ENCODE results near the gene SIGLEC11. TPM values are rescaled to one million over a fixed set of nuclear protein-coding genes. Genes with fewer than 3 reads are reported as not detected.
"Not testable (repeated sequence)": the region's sequence is repeated elsewhere in the genome, so short reads cannot be mapped to it uniquely, and the experiment has no call there.

SIGLEC11 gene
- total RNA-seq, 5 donors from 2014 or later (not counting 1 experiment from before 2014, with no cell fraction given), result 0.09 to 0.23 TPM; not detected in 3

DNA sequence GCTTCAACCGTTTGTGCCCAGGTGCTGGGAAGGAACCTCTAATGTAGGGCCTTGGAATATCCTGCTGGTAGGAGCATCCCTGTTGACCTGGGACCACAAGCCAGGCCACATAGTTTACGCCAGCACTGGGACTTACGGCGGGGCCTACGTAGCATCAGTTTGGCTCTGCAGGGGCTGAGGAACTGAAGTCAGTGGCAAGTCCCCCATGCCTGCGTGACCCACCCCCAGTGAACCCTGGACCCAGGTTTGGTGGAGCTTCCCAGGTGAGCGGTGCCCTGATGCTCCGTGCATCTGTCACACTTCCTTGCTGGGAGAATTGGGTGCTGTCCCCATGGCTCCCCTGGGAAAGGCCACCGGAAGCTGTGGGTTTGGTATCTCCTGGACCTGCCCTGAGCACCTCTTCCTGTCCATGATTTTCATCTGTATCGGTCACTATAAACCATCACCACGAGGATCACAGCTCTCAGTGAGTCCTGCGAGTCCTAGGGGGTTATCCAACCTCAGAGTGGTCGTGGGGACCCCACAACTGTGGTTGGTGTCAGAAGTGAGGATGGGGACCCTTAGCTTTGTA, 9.9 kb downstream of the SIGLEC11 start:
- DNase-seq, result no peak
- Histone ChIP-seq H3K4me3 (ENCODE audit: control insufficient read depth in 1 of 2, extremely low read depth in 1 of 2, low read length in 1 of 2) (no peak overlapping the region), H3K4me1 (ENCODE audit: control insufficient read depth in 1 of 2, extremely low read depth in 1 of 2, insufficient read depth in 2 of 2, low read length in 2 of 2) (no peaks in the 10 kb centered on the region), H3K27ac (ENCODE audit: low read length) (no peak overlapping the region), H3K27me3 (replicated peaks in 1 of 2; ENCODE audit: control insufficient read depth in 2 of 2, extremely low read depth in 1 of 2, insufficient read depth in 2 of 2, low read length in 1 of 2) (peaks cover 0 to 59% of the 10 kb centered on the region in 2 experiments), H3K9me3 (no peaks in the 10 kb centered on the region), H3K36me3 (ENCODE audit: control insufficient read depth in 2 of 2, extremely low read depth in 1 of 2, insufficient read depth in 1 of 2, low read length in 1 of 2) (no peaks in the 10 kb centered on the region)
- POLR2A ChIA-PET, result no interaction called here
- no peak for ATAC-seq (replicated peaks in 1 of 4)
- WGBS (ENCODE audit: insufficient coverage), result 81% methylated on average over 11 of the region's 13 CpGs
- CTCF ChIA-PET, result interaction anchor here in 1 of 2 donors (0.6 kb wide), 2 partner anchors 100 to 1777 kb away, joined by 3 to 5 read pairs; no protein-coding TSS in a partner anchor
- Mint-ChIP-seq H3K27me3 (peaks cover 26 to 28% of the 10 kb centered on the region in 2 donors), H3K4me3 (no peak overlapping the region), H3K4me1 (peaks cover 2 to 6% (median 6%) of the 10 kb centered on the region in 3 donors), H3K9me3 (no peaks in the 10 kb centered on the region), H3K36me3 (no peaks in the 10 kb centered on the region), H3K27ac (no peak overlapping the region)

- WGBS (ENCODE audit: insufficient coverage), result 70% methylated on average over 2 of the region's 5 CpGs
- DNase-seq (no peak), ATAC-seq (replicated peaks in 1 of 4) (no peak)
- Histone ChIP-seq H3K27me3 (replicated peaks in 1 of 2; ENCODE audit: control insufficient read depth in 2 of 2, extremely low read depth in 1 of 2, insufficient read depth in 2 of 2, low read length in 1 of 2) (peaks cover 0 to 59% of the 10 kb centered on the region in 2 experiments), H3K4me1 (ENCODE audit: control insufficient read depth in 1 of 2, extremely low read depth in 1 of 2, insufficient read depth in 2 of 2, low read length in 2 of 2) (no peaks in the 10 kb centered on the region), H3K36me3 (ENCODE audit: control insufficient read depth in 2 of 2, extremely low read depth in 1 of 2, insufficient read depth in 1 of 2, low read length in 1 of 2) (no peaks in the 10 kb centered on the region), H3K27ac (ENCODE audit: low read length) (no peak overlapping the region), H3K9me3 (no peaks in the 10 kb centered on the region), H3K4me3 (ENCODE audit: control insufficient read depth in 1 of 2, extremely low read depth in 1 of 2, low read length in 1 of 2) (no peak overlapping the region)
- ChIA-PET CTCF (interaction anchor here in 1 of 2 donors (0.6 kb wide), 2 partner anchors 101 to 1777 kb away, joined by 3 to 5 read pairs; no protein-coding TSS in a partner anchor), POLR2A (no interaction called here)
- Mint-ChIP-seq H3K36me3 (no peaks in the 10 kb centered on the region), H3K27me3 (peaks cover 26 to 28% of the 10 kb centered on the region in 2 donors), H3K9me3 (no peaks in the 10 kb centered on the region), H3K4me1 (peaks cover 2 to 6% (median 6%) of the 10 kb centered on the region in 3 donors), H3K4me3 (no peak overlapping the region), H3K27ac (no peak overlapping the region)
Observed at GRCh38 chr19:49950590-49950948, 10.4 kb downstream of the SIGLEC11 start.

GRCh38 chr19:49949742-49950589, 11.0 kb downstream of the SIGLEC11 start:
- Histone ChIP-seq H3K9me3 (no peaks in the 10 kb centered on the region), H3K36me3 (ENCODE audit: control insufficient read depth in 2 of 2, extremely low read depth in 1 of 2, insufficient read depth in 1 of 2, low read length in 1 of 2) (no peaks in the 10 kb centered on the region), H3K4me3 (ENCODE audit: control insufficient read depth in 1 of 2, extremely low read depth in 1 of 2, low read length in 1 of 2) (no peak overlapping the region), H3K27me3 (replicated peaks in 1 of 2; ENCODE audit: control insufficient read depth in 2 of 2, extremely low read depth in 1 of 2, insufficient read depth in 2 of 2, low read length in 1 of 2) (peaks cover 0 to 56% of the 10 kb centered on the region in 2 experiments), H3K4me1 (ENCODE audit: control insufficient read depth in 1 of 2, extremely low read depth in 1 of 2, insufficient read depth in 2 of 2, low read length in 2 of 2) (no peaks in the 10 kb centered on the region), H3K27ac (ENCODE audit: low read length) (no peak overlapping the region)
- ChIA-PET POLR2A (no interaction called here), CTCF (interaction anchor here in 1 of 2 donors (0.6 kb wide), 1 partner anchor 101 kb away, joined by 5 read pairs; no protein-coding TSS in a partner anchor)
- no peaks in the 10 kb centered on the region for H3K9me3 Mint-ChIP-seq
- no peaks in the 10 kb centered on the region for H3K36me3 Mint-ChIP-seq
- ATAC-seq (replicated peaks in 1 of 4) (no peak), DNase-seq (no peak)
- H3K4me1 Mint-ChIP-seq, result peaks cover 2 to 6% (median 6%) of the 10 kb centered on the region in 3 donors
- no peak overlapping the region for H3K4me3 Mint-ChIP-seq
- 93% methylated on average over 3 of the region's 11 CpGs for WGBS (ENCODE audit: insufficient coverage)
- H3K27me3 Mint-ChIP-seq, result peaks cover 24 to 26% of the 10 kb centered on the region in 2 donors
- no peak overlapping the region for H3K27ac Mint-ChIP-seq

GRCh38 chr19:49946415-49946814, 14.6 kb downstream of the SIGLEC11 start:
- H3K27ac ChIP-seq (ENCODE audit: low read length), result no peak overlapping the region
- no peak overlapping the region for H3K27ac Mint-ChIP-seq
- peaks cover 13 to 28% of the 10 kb centered on the region in 2 donors for H3K27me3 Mint-ChIP-seq
- ATAC-seq (replicated peaks in 1 of 4) (no peak), DNase-seq (no peak)
- no peaks in the 10 kb centered on the region for H3K9me3 Mint-ChIP-seq
- no peaks in the 10 kb centered on the region for H3K4me1 ChIP-seq (ENCODE audit: control insufficient read depth in 1 of 2, extremely low read depth in 1 of 2, insufficient read depth in 2 of 2, low read length in 2 of 2)
- CTCF ChIA-PET, result interaction anchor here in 1 of 2 donors (0.5 kb wide), 2 partner anchors 83 to 1189 kb away, joined by 3 to 4 read pairs; no protein-coding TSS in a partner anchor
- peaks cover 0 to 36% of the 10 kb centered on the region in 2 experiments for H3K27me3 ChIP-seq (replicated peaks in 1 of 2; ENCODE audit: control insufficient read depth in 2 of 2, extremely low read depth in 1 of 2, insufficient read depth in 2 of 2, low read length in 1 of 2)
- no peak overlapping the region for H3K4me3 ChIP-seq (ENCODE audit: control insufficient read depth in 1 of 2, extremely low read depth in 1 of 2, low read length in 1 of 2)
- no peak overlapping the region for H3K4me3 Mint-ChIP-seq
- POLR2A ChIA-PET, result interaction anchor here in 1 of 2 donors (0.6 kb wide), 1 partner anchor 131 kb away, joined by 8 read pairs; no protein-coding TSS in a partner anchor
- H3K36me3 ChIP-seq (ENCODE audit: control insufficient read depth in 2 of 2, extremely low read depth in 1 of 2, insufficient read depth in 1 of 2, low read length in 1 of 2), result no peaks in the 10 kb centered on the region
- H3K36me3 Mint-ChIP-seq, result no peaks in the 10 kb centered on the region
- 88% methylated on average over 8 of the region's 8 CpGs for WGBS (ENCODE audit: insufficient coverage)
- H3K9me3 ChIP-seq, result no peaks in the 10 kb centered on the region
- no peaks in the 10 kb centered on the region for H3K4me1 Mint-ChIP-seq

DNA sequence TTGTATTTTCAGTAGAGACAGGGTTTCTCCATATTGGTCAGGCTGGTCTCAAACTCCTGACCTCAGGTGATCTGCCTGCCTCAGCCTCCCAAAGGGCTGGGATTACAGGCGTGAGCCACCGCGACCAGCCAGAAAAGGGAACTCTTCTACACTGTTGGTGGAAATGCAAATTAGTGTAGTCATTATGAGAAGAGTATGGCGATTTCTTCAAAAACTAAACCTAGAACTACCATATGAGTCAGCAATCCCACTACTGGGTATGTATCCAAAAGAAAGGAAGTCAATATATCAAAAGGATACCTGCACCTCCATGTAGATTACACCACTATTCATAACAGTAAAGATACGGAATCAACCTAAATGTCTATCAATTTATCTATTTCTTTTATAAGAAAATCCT, 16.4 kb downstream of the SIGLEC11 start:
- peaks cover 5 to 16% of the 10 kb centered on the region in 2 donors for H3K27me3 Mint-ChIP-seq
- H3K9me3 Mint-ChIP-seq; ATAC-seq (replicated peaks in 1 of 4); H3K4me3 Mint-ChIP-seq; H3K36me3 Mint-ChIP-seq; POLR2A ChIA-PET; H3K9me3 ChIP-seq; H3K4me1 Mint-ChIP-seq; H3K27ac ChIP-seq (ENCODE audit: low read length); H3K27ac Mint-ChIP-seq; H3K36me3 ChIP-seq (ENCODE audit: control insufficient read depth in 2 of 2, extremely low read depth in 1 of 2, insufficient read depth in 1 of 2, low read length in 1 of 2); H3K4me1 ChIP-seq (ENCODE audit: control insufficient read depth in 1 of 2, extremely low read depth in 1 of 2, insufficient read depth in 2 of 2, low read length in 2 of 2); CTCF ChIA-PET; H3K4me3 ChIP-seq (ENCODE audit: control insufficient read depth in 1 of 2, extremely low read depth in 1 of 2, low read length in 1 of 2); DNase-seq: not testable (repeated sequence)
- WGBS (ENCODE audit: insufficient coverage), result no CpG with 5 or more reads among the region's 5 CpGs
- peaks cover 0 to 25% of the 10 kb centered on the region in 2 experiments for H3K27me3 ChIP-seq (replicated peaks in 1 of 2; ENCODE audit: control insufficient read depth in 2 of 2, extremely low read depth in 1 of 2, insufficient read depth in 2 of 2, low read length in 1 of 2)

DNA sequence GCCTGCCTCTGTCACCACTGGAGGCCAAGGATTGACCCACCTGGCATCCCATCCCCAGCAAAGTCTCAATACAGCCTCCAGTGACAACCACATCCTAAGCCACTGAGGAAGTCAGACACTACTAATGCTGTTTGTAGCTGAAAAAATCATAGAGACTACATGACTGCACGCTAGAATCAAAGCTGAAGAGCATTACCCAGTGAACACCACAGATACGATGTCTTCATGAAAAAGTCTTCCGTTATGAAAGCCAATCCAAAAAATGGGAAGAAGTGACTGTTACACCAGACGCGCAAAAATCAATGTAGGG, 20.5 kb downstream of the SIGLEC11 start:
- H3K36me3 Mint-ChIP-seq, result no peaks in the 10 kb centered on the region
- ATAC-seq (replicated peaks in 1 of 4) (peak in 1 of 4 experiments; percentile 36), DNase-seq (no peak)
- 77% methylated on average over 4 of the region's 5 CpGs for WGBS (ENCODE audit: insufficient coverage)
- H3K4me1 ChIP-seq (ENCODE audit: control insufficient read depth in 1 of 2, extremely low read depth in 1 of 2, insufficient read depth in 2 of 2, low read length in 2 of 2), result peaks cover 5 to 15% of the 10 kb centered on the region in 2 experiments
- ChIA-PET POLR2A (no interaction called here), CTCF (no interaction called here)
- H3K4me3 Mint-ChIP-seq, result no peak overlapping the region
- no peak overlapping the region for H3K27ac Mint-ChIP-seq
- peaks cover 5 to 9% of the 10 kb centered on the region in 2 donors for H3K27me3 Mint-ChIP-seq
- no peak overlapping the region for H3K4me3 ChIP-seq (ENCODE audit: control insufficient read depth in 1 of 2, extremely low read depth in 1 of 2, low read length in 1 of 2)
- no peaks in the 10 kb centered on the region for H3K9me3 Mint-ChIP-seq
- H3K27ac ChIP-seq (ENCODE audit: low read length), result no peak overlapping the region
- H3K4me1 Mint-ChIP-seq, result peaks cover 6 to 9% (median 7%) of the 10 kb centered on the region in 3 donors
- no peaks in the 10 kb centered on the region for H3K9me3 ChIP-seq
- H3K36me3 ChIP-seq (ENCODE audit: control insufficient read depth in 2 of 2, extremely low read depth in 1 of 2, insufficient read depth in 1 of 2, low read length in 1 of 2), result no peaks in the 10 kb centered on the region
- peaks cover 0 to 7% of the 10 kb centered on the region in 2 experiments for H3K27me3 ChIP-seq (replicated peaks in 1 of 2; ENCODE audit: control insufficient read depth in 2 of 2, extremely low read depth in 1 of 2, insufficient read depth in 2 of 2, low read length in 1 of 2)
